GM12878 (cell line): Measurements from ENCODE around the gene SYT1. TPM values are rescaled to one million over a fixed set of nuclear protein-coding genes. Genes with fewer than 3 reads are reported as not detected.

Source experiments
- ATAC-seq: fragments of 200-7000 bp; cut with Tn5 transposase; 3 replicates; pipeline ENCODE4 v1.9.1; 2020; ENCODE audit warnings: mild to moderate bottlenecking, moderate library complexity
- BruUV-seq: library from RNA; stranded (reverse); fragments of 400-500 nt; replicated peaks from 2 replicates; lab custom pipeline; 2021; lab: Mats Ljungman, UMichigan
- CTCF ChIA-PET: fragments of 300-600 bp; sonication (Branson Sonifier 250); formaldehyde crosslinking; extraction: SDS; loops from one replicate; lab custom pipeline; 2021; ENCODE audit warnings: inconsistent platforms; lab: Yijun Ruan, JAX
- POLR2A ChIA-PET: fragments of 350-600 bp; formaldehyde crosslinking; extraction: SDS; loops from one replicate; lab custom pipeline; 2021; ENCODE audit warnings: inconsistent platforms; lab: Charles Lee
- RAD21 ChIA-PET: fragments of 300-600 bp; sonication (Branson Sonifier 250); formaldehyde crosslinking; loops from one replicate; lab custom pipeline; 2023; ENCODE audit warnings: antibody characterized with exemption; ENCODE audit not compliant: unreplicated experiment; lab: Charles Lee
- SMC1A ChIA-PET: fragments of 300-600 bp; sonication (Branson Sonifier 250); formaldehyde crosslinking; loops from one replicate; lab custom pipeline; 2023; ENCODE audit not compliant: unreplicated experiment, uncharacterized antibody; lab: Charles Lee
- DNase-seq: peaks from one replicate; pipeline ENCODE4 v3.0.0-alpha.2; 2011; ENCODE audit warnings: low read depth, low spot score
- FAIRE-seq: peaks from 3 replicates; lab custom pipeline; 2011; peaks lifted over from hg19 to GRCh38; lab: Jason Lieb, UNC
- H2AFZ ChIP-seq: 2 replicates; pipeline ENCODE4 v1.6.0; 2011; ENCODE audit warnings: low read depth, low read length, control low read depth; ENCODE audit not compliant: control insufficient read depth
- H3K27ac ChIP-seq: 2 replicates; pipeline ENCODE4 v1.5.1; 2011; ENCODE audit warnings: control low read depth; ENCODE audit not compliant: control insufficient read depth, insufficient read depth
- H3K27me3 ChIP-seq, 2 experiments: replicated peaks in 1 of 2; 2 replicates each; pipeline versions ENCODE4 v1.6.0 to v1.6.1; 2011; ENCODE audit warnings: low read length in 1 of 2; ENCODE audit not compliant: control insufficient read depth in 2 of 2, insufficient read depth in 2 of 2
- H3K36me3 ChIP-seq, 2 experiments: 2 replicates each; pipeline ENCODE4 v1.5.1; 2011; ENCODE audit warnings: low read length in 1 of 2; ENCODE audit not compliant: control insufficient read depth in 2 of 2, insufficient read depth in 2 of 2
- H3K4me1 ChIP-seq: 2 replicates; pipeline ENCODE4 v1.6.1; 2011; ENCODE audit warnings: mild to moderate bottlenecking, low read length, moderate library complexity, mixed read lengths; ENCODE audit not compliant: control insufficient read depth, insufficient read depth
- H3K4me2 ChIP-seq: 2 replicates; pipeline ENCODE4 v1.6.0; 2011; ENCODE audit warnings: control low read depth; ENCODE audit not compliant: control insufficient read depth, insufficient read depth
- H3K4me3 ChIP-seq: fragments of 200-600 bp; sonication (generic); 2 replicates; pipeline ENCODE4 v1.5.1; 2016
- H3K79me2 ChIP-seq: 2 replicates; pipeline ENCODE4 v1.6.0; 2011; ENCODE audit warnings: low read length; ENCODE audit not compliant: control insufficient read depth, insufficient read depth
- H3K9ac ChIP-seq: 2 replicates; pipeline ENCODE4 v1.8.0; 2011; ENCODE audit warnings: low read length, control low read depth, mixed read lengths; ENCODE audit not compliant: control insufficient read depth, insufficient read depth
- H3K9me3 ChIP-seq: replicated peaks from 3 replicates; pipeline ENCODE4 v1.5.1; 2011; ENCODE audit warnings: mild to moderate bottlenecking, low read length; ENCODE audit not compliant: control insufficient read depth, insufficient read depth
- H4K20me1 ChIP-seq: 2 replicates; pipeline ENCODE4 v1.6.0; 2011; ENCODE audit not compliant: control insufficient read depth, insufficient read depth
- CBX3 ChIP-seq: fragments of 200-600 bp; sonication (generic); IDR thresholded peaks from 2 replicates; pipeline ENCODE4 v1.6.1; 2016; ENCODE audit warnings: low read depth, borderline replicate concordance
- CREM ChIP-seq: IDR thresholded peaks from 2 replicates; pipeline ENCODE4 v1.6.1; 2014; ENCODE audit warnings: antibody characterized with exemption, low read depth
- HDGF ChIP-seq: fragments of 450-650 bp; IDR thresholded peaks from 2 replicates; pipeline ENCODE4 v1.6.1; 2016; ENCODE audit warnings: antibody characterized with exemption
- IRF3 ChIP-seq: fragments of 450-650 bp; IDR thresholded peaks from 2 replicates; pipeline ENCODE4 v1.6.1; 2014; ENCODE audit warnings: mild to moderate bottlenecking
- JUNB ChIP-seq: IDR thresholded peaks from 2 replicates; pipeline ENCODE4 v1.6.1; 2016; ENCODE audit warnings: antibody characterized with exemption, mild to moderate bottlenecking
- LARP7 ChIP-seq: fragments of 450-650 bp; IDR thresholded peaks from 2 replicates; pipeline ENCODE4 v1.6.1; 2017; ENCODE audit warnings: mild to moderate bottlenecking
- MYB ChIP-seq: fragments of 150-350 bp; IDR thresholded peaks from 2 replicates; pipeline ENCODE4 v1.6.1; 2014; ENCODE audit warnings: mild to moderate bottlenecking, low read depth, low read length, borderline replicate concordance
- NFXL1 ChIP-seq: fragments of 450-650 bp; IDR thresholded peaks from 2 replicates; pipeline ENCODE4 v1.6.1; 2017; ENCODE audit warnings: antibody characterized with exemption, mild to moderate bottlenecking, borderline replicate concordance
- NFYB ChIP-seq: IDR thresholded peaks from 2 replicates; pipeline ENCODE4 v1.6.1; 2011; ENCODE audit warnings: low read depth, mild to moderate bottlenecking, low read length, improper control_type of control experiment, moderate library complexity; ENCODE audit not compliant: insufficient read depth
- PBX3 ChIP-seq: IDR thresholded peaks from 2 replicates; pipeline ENCODE4 v1.6.1; 2011; ENCODE audit warnings: mild to moderate bottlenecking, low read depth, low read length, moderate library complexity; ENCODE audit not compliant: insufficient replicate concordance
- STAT3 ChIP-seq: IDR thresholded peaks from 2 replicates; pipeline ENCODE4 v1.6.1; 2011; ENCODE audit warnings: low read depth, low read length, improper control_type of control experiment
- SUZ12 ChIP-seq: fragments of 200-600 bp; sonication (generic); IDR thresholded peaks from one replicate; pipeline ENCODE4 v1.6.1; 2018; ENCODE audit warnings: antibody characterized with exemption, mild to moderate bottlenecking; ENCODE audit not compliant: unreplicated experiment
- TARDBP ChIP-seq: IDR thresholded peaks from 2 replicates; pipeline ENCODE4 v1.6.1; 2016; ENCODE audit warnings: borderline replicate concordance
- ZBTB40 ChIP-seq: fragments of 450-650 bp; IDR thresholded peaks from 2 replicates; pipeline ENCODE4 v1.6.1; 2016; ENCODE audit warnings: mild to moderate bottlenecking, moderate library complexity, borderline replicate concordance
- WGBS: methylation state at CpG from one replicate; pipeline ENCODE4 v1.1.6; 2016; ENCODE audit warnings: low lambda C conversion rate; ENCODE audit not compliant: insufficient replicate concordance, insufficient coverage; ENCODE audit errors: missing lambda C conversion rate; 5-methylcytosine and 5-hydroxymethylcytosine counted together
- in situ Hi-C: fragments of 300-500 bp; cut with MboI; formaldehyde crosslinking; loops from 9 replicates; pipeline ENCODE4 v1.14.3; 2018; ENCODE audit warnings: mixed read lengths
- intact Hi-C: fragments of 100-400 bp; cut with micrococcal nuclease; formaldehyde crosslinking; loops from one replicate; pipeline ENCODE4 v1.14.2; 2022; ENCODE audit not compliant: unreplicated experiment
- polyA plus RNA-seq, 11 experiments: library from polyadenylated mRNA; depleted of rRNA in 4 of 11; unstranded in 6 of 11; stranded (reverse) in 5 of 11; fragments of >200 nt; fragmentation: Nextera tagmentation in 4 of 11; fragmentation: Illumina TruSeq in 1 of 11; extraction: Ambion mirVana in 4 of 11; extraction: Trizol in 1 of 11; gene quantifications; 1 replicate in 1 of 11; 2 replicates in 10 of 11; pipeline versions ENCODE4 v1.2.1 to v1.2.3, GENCODE V29; 2011 to 2016; ENCODE audit warnings: inconsistent platforms in 2 of 11, missing spikeins in 2 of 11, low read depth in 1 of 11
- total RNA-seq, 4 experiments: library from RNA; depleted of rRNA in 3 of 4; stranded (reverse); fragments of >200 nt in 3 of 4; fragmentation: Illumina TruSeq in 1 of 4; extraction: Trizol in 1 of 4; gene quantifications; 2 replicates each; pipeline versions ENCODE4 v1.2.1 to v1.2.3, GENCODE V29; 2013 to 2021
- TF ChIP-seq, protein P1 (sequence below): fragments of 450-650 bp; IDR thresholded peaks from 2 replicates; pipeline ENCODE4 v1.6.1; 2017; ENCODE audit warnings: mild to moderate bottlenecking, moderate library complexity

Gene SYT1
- total and polyA plus RNA-seq, 10 of the 15 experiments (the other 5 are each of a cell fraction or from before 2014, with no cell fraction given) = 0.10 to 0.28 TPM; not detected in 8

GRCh38 chr12:79183926-79184325, 319.4 kb downstream of the SYT1 start:
- Histone ChIP-seq H3K79me2 (no peaks in the 10 kb centered on the region), H2AFZ (no peak overlapping the region), H3K27me3 (no peaks in the 10 kb centered on the region), H4K20me1 (no peaks in the 10 kb centered on the region), H3K27ac (no peak overlapping the region), H3K4me3 (no peak overlapping the region), H3K9ac (no peak overlapping the region), H3K9me3 (no peaks in the 10 kb centered on the region), H3K4me2 (no peak overlapping the region), H3K36me3 (no peaks in the 10 kb centered on the region), H3K4me1 (no peaks in the 10 kb centered on the region)
- ChIA-PET POLR2A (no interaction called here), CTCF (interaction anchor here (0.9 to 3.0 kb wide), 3 partner anchors 9 to 1039 kb away, joined by 3 to 15 read pairs (median 3); no protein-coding TSS in a partner anchor), SMC1A (interaction anchor here (1.7 kb wide), 1 partner anchor 9 kb away, joined by 8 read pairs; no protein-coding TSS in a partner anchor), RAD21 (no interaction called here)
- ATAC-seq (no peak), FAIRE-seq (no peak), DNase-seq (no peak)
- in situ Hi-C loops = no loop called here
- no TSS peak for BruUV-seq
- intact Hi-C loops = no loop called here
- WGBS = 59% methylated on average over 3 of the region's 3 CpGs
- TF ChIP-seq MYB = no peak
- TF ChIP-seq HDGF = no peak
- TF ChIP-seq, protein P1, sequence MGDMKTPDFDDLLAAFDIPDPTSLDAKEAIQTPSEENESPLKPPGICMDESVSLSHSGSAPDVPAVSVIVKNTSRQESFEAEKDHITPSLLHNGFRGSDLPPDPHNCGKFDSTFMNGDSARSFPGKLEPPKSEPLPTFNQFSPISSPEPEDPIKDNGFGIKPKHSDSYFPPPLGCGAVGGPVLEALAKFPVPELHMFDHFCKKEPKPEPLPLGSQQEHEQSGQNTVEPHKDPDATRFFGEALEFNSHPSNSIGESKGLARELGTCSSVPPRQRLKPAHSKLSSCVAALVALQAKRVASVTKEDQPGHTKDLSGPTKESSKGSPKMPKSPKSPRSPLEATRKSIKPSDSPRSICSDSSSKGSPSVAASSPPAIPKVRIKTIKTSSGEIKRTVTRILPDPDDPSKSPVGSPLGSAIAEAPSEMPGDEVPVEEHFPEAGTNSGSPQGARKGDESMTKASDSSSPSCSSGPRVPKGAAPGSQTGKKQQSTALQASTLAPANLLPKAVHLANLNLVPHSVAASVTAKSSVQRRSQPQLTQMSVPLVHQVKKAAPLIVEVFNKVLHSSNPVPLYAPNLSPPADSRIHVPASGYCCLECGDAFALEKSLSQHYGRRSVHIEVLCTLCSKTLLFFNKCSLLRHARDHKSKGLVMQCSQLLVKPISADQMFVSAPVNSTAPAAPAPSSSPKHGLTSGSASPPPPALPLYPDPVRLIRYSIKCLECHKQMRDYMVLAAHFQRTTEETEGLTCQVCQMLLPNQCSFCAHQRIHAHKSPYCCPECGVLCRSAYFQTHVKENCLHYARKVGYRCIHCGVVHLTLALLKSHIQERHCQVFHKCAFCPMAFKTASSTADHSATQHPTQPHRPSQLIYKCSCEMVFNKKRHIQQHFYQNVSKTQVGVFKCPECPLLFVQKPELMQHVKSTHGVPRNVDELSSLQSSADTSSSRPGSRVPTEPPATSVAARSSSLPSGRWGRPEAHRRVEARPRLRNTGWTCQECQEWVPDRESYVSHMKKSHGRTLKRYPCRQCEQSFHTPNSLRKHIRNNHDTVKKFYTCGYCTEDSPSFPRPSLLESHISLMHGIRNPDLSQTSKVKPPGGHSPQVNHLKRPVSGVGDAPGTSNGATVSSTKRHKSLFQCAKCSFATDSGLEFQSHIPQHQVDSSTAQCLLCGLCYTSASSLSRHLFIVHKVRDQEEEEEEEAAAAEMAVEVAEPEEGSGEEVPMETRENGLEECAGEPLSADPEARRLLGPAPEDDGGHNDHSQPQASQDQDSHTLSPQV = no peak
- no peak for TF ChIP-seq IRF3
- no peak for TF ChIP-seq ZBTB40
- no peak for TF ChIP-seq NFXL1
- no peak for TF ChIP-seq CBX3
- no peak for TF ChIP-seq STAT3
- no peak for TF ChIP-seq LARP7
- no peak for TF ChIP-seq SUZ12
- no peak for TF ChIP-seq JUNB
- no peak for TF ChIP-seq PBX3
- no peak for TF ChIP-seq TARDBP
- no peak for TF ChIP-seq CREM
- TF ChIP-seq NFYB = no peak
